K562 (cell line): Measurements from ENCODE around the gene CIB1. TPM values are rescaled to one million over a fixed set of nuclear protein-coding genes. Genes with fewer than 3 reads are reported as not detected.

Source experiments
- ATAC-seq: fragments of 200-7000 bp; cut with Tn5 transposase; 3 replicates; pipeline ENCODE4 v1.9.1; 2020; ENCODE audit warnings: moderate library complexity
- BruUV-seq: library from RNA; stranded (reverse); fragments of 400-500 nt; replicated peaks from 2 replicates; lab custom pipeline; 2021; lab: Mats Ljungman, UMichigan
- CTCF ChIA-PET: fragments of 300-600 bp; formaldehyde crosslinking; extraction: SDS; loops from one replicate; lab custom pipeline; 2021; ENCODE audit warnings: low intra/inter-chr PET ratio; lab: Yijun Ruan, JAX
- POLR2A ChIA-PET: fragments of 300-600, 350-650 bp; sonication (Branson Sonifier 250); formaldehyde crosslinking; extraction: SDS; loops from one replicate; lab custom pipeline; 2021; ENCODE audit warnings: antibody characterized with exemption, inconsistent platforms; lab: Yijun Ruan, JAX
- DNase-seq, 4 experiments: peaks; one replicate each; pipeline versions ENCODE4 v3.0.0 to v3.0.0-alpha.2; 2011 to 2018; ENCODE audit warnings: low spot score in 3 of 4, mixed read lengths in 3 of 4; ENCODE audit errors: extremely low read depth in 1 of 4
- FAIRE-seq: peaks from 2 replicates; lab custom pipeline; 2011; peaks lifted over from hg19 to GRCh38; lab: Jason Lieb, UNC
- H2AFZ ChIP-seq: 2 replicates; pipeline ENCODE4 v1.6.0; 2011; ENCODE audit warnings: low read depth, low read length, control low read depth, inconsistent platforms
- H3K27ac ChIP-seq: fragments of 200-600 bp; 3 replicates; pipeline ENCODE4 v1.8.0; 2011; ENCODE audit warnings: low read depth, mild to moderate bottlenecking, control low read depth, inconsistent platforms, low read length, moderate library complexity, mixed read lengths; ENCODE audit errors: extremely low read depth
- H3K27me3 ChIP-seq, 2 experiments: fragments of 300-600 bp in 1 of 2; 2 replicates in 1 of 2; 3 replicates in 1 of 2; pipeline versions ENCODE4 v1.6.0 to v1.8.0; 2011; ENCODE audit warnings: inconsistent platforms in 2 of 2, low read length in 2 of 2, mild to moderate bottlenecking in 1 of 2, mixed read lengths in 1 of 2, moderate library complexity in 1 of 2; ENCODE audit not compliant: control insufficient read depth in 2 of 2, insufficient read depth in 2 of 2
- H3K36me3 ChIP-seq: fragments of 300-600 bp; 3 replicates; pipeline ENCODE4 v1.8.0; 2011; ENCODE audit warnings: mild to moderate bottlenecking, low read length, inconsistent platforms; ENCODE audit not compliant: control insufficient read depth, insufficient read depth
- H3K4me1 ChIP-seq, 2 experiments: fragments of 200-600 bp in 1 of 2; replicated peaks in 1 of 2; 2 replicates in 1 of 2; 3 replicates in 1 of 2; pipeline versions ENCODE4 v1.5.1 to v1.8.0; 2011; ENCODE audit warnings: inconsistent platforms in 2 of 2, low read length in 2 of 2, mild to moderate bottlenecking in 1 of 2, mixed read lengths in 1 of 2, moderate library complexity in 1 of 2; ENCODE audit not compliant: control insufficient read depth in 2 of 2, insufficient read depth in 2 of 2
- H3K4me2 ChIP-seq: 2 replicates; pipeline ENCODE4 v1.6.1; 2011; ENCODE audit warnings: low read length, control low read depth, inconsistent platforms, mixed read lengths; ENCODE audit not compliant: insufficient read depth
- H3K4me3 ChIP-seq: fragments of 200-600 bp; sonication (generic), shearing (Covaris generic); 2 replicates; pipeline ENCODE4 v1.5.1; 2016; ENCODE audit warnings: control low read depth, inconsistent platforms
- H3K79me2 ChIP-seq: fragments of 200-600 bp; 3 replicates; pipeline ENCODE4 v1.8.0; 2011; ENCODE audit warnings: low read length, inconsistent platforms; ENCODE audit not compliant: control insufficient read depth, insufficient read depth
- H3K9ac ChIP-seq, 2 experiments: 2 replicates each; pipeline versions ENCODE4 v1.6.0 to v1.6.1; 2011; ENCODE audit warnings: low read depth in 2 of 2, low read length in 2 of 2, control low read depth in 1 of 2, inconsistent platforms in 1 of 2, mild to moderate bottlenecking in 1 of 2, mixed read lengths in 1 of 2; ENCODE audit not compliant: insufficient read depth in 1 of 2
- H3K9me1 ChIP-seq: one replicate; pipeline ENCODE4 v1.6.0; 2011; ENCODE audit warnings: inconsistent platforms, mild to moderate bottlenecking, low read length, moderate library complexity; ENCODE audit not compliant: control insufficient read depth, insufficient read depth
- H3K9me3 ChIP-seq: replicated peaks from 2 replicates; pipeline ENCODE4 v1.5.1; 2011; ENCODE audit warnings: low read depth, low read length, inconsistent platforms; ENCODE audit not compliant: control insufficient read depth, insufficient read depth
- H4K20me1 ChIP-seq: replicated peaks from 2 replicates; pipeline ENCODE4 v1.6.1; 2011; ENCODE audit warnings: low read length, inconsistent platforms, mixed read lengths; ENCODE audit not compliant: control insufficient read depth, insufficient read depth
- BMI1 ChIP-seq: fragments of 150-350 bp; IDR thresholded peaks from 2 replicates; pipeline ENCODE4 v1.6.1; 2014; ENCODE audit warnings: low read length
- C11orf30 ChIP-seq: fragments of 450-650 bp; IDR thresholded peaks from 2 replicates; pipeline ENCODE4 v1.6.1; 2016; ENCODE audit warnings: low read depth, mild to moderate bottlenecking
- CHD4 ChIP-seq: fragments of 200-600 bp; sonication (generic); IDR thresholded peaks from 3 replicates; pipeline ENCODE4 v1.6.1; 2012; ENCODE audit warnings: low read depth, mild to moderate bottlenecking, mixed read lengths, low read length, inconsistent platforms; ENCODE audit not compliant: insufficient read depth, insufficient replicate concordance, poor library complexity, severe bottlenecking
- E2F5 ChIP-seq: sonication (generic); formaldehyde crosslinking; IDR thresholded peaks from 2 replicates; pipeline ENCODE4 v1.8.0; 2022; ENCODE audit warnings: mild to moderate bottlenecking, missing genetic modification reagents
- MAFF ChIP-seq: IDR thresholded peaks from 2 replicates; pipeline ENCODE4 v1.6.1; 2012; ENCODE audit warnings: low read length, improper control_type of control experiment
- MAFG ChIP-seq: fragments of 450-650 bp; conservative IDR thresholded peaks from 2 replicates; pipeline ENCODE4 v1.6.1; 2016; ENCODE audit warnings: missing genetic modification characterization, missing compliant biosample characterization
- MCM5 ChIP-seq: fragments of 450-650 bp; IDR thresholded peaks from 2 replicates; pipeline ENCODE4 v1.6.1; 2016; ENCODE audit warnings: low read depth
- NCOA4 ChIP-seq: fragments of 450-650 bp; IDR thresholded peaks from 2 replicates; pipeline ENCODE4 v1.6.1; 2018; ENCODE audit warnings: mild to moderate bottlenecking; ENCODE audit not compliant: partially characterized antibody
- NCOR1 ChIP-seq: fragments of 450-650 bp; IDR thresholded peaks from 2 replicates; pipeline ENCODE4 v1.6.1; 2016; ENCODE audit warnings: mild to moderate bottlenecking, moderate library complexity
- NFE2 ChIP-seq: IDR thresholded peaks from 2 replicates; pipeline ENCODE4 v1.6.1; 2014; ENCODE audit warnings: antibody characterized with exemption, low read depth
- PHF8 ChIP-seq: fragments of 200-600 bp; sonication (generic); IDR thresholded peaks from 2 replicates; pipeline ENCODE4 v1.6.1; 2012; ENCODE audit warnings: mixed run types, mild to moderate bottlenecking, inconsistent platforms, low read length, moderate library complexity, borderline replicate concordance
- SFPQ ChIP-seq: fragments of 200-400 bp; formaldehyde crosslinking; IDR thresholded peaks from 2 replicates; pipeline ENCODE4 v1.6.1; 2017; ENCODE audit warnings: mild to moderate bottlenecking, low read depth, low read length, moderate library complexity
- SMAD1 ChIP-seq: fragments of 150-350 bp; IDR thresholded peaks from 2 replicates; pipeline ENCODE4 v1.6.1; 2014; ENCODE audit warnings: low read length, low read depth; ENCODE audit not compliant: partially characterized antibody
- STAT5A ChIP-seq: IDR thresholded peaks from 2 replicates; pipeline ENCODE4 v1.6.1; 2012; ENCODE audit warnings: low read length, inconsistent platforms, borderline replicate concordance
- ZBTB11 ChIP-seq, 3 experiments: fragments of 200-800 bp in 1 of 3; fragments of 250-450 bp in 1 of 3; fragments of 450-650 bp in 1 of 3; sonication (Bioruptor Pico) in 1 of 3; sonication (Bioruptor generic) in 1 of 3; formaldehyde crosslinking in 1 of 3; IDR thresholded peaks; 2 replicates each; pipeline versions ENCODE4 v1.6.1 to v1.8.0; 2016 to 2022; ENCODE audit warnings: mild to moderate bottlenecking in 2 of 3, missing genetic modification characterization in 2 of 3, missing compliant biosample characterization in 1 of 3, moderate library complexity in 1 of 3
- ZNF699 ChIP-seq: fragments of 250-450 bp; sonication (Bioruptor Pico); IDR thresholded peaks from 2 replicates; pipeline ENCODE4 v1.8.0; 2021; ENCODE audit warnings: mild to moderate bottlenecking, moderate library complexity; ENCODE audit not compliant: insufficient replicate concordance
- ZNF764 ChIP-seq: fragments of 250-450 bp; sonication (Bioruptor Pico); IDR thresholded peaks from 2 replicates; pipeline ENCODE4 v1.4.0; 2020; ENCODE audit warnings: low read depth, mild to moderate bottlenecking, moderate library complexity
- WGBS: fragments of 100-300 bp; shearing (Covaris generic); methylation state at CpG from one replicate; pipeline ENCODE4 v1.1.6; 2016; ENCODE audit warnings: low coverage, mixed read lengths; ENCODE audit not compliant: insufficient coverage; ENCODE audit errors: missing lambda C conversion rate; 5-methylcytosine and 5-hydroxymethylcytosine counted together
- in situ Hi-C: fragments of 300-500 bp; cut with MboI; formaldehyde crosslinking; loops from 4 replicates; pipeline ENCODE4 v1.15.0; 2018; ENCODE audit warnings: inconsistent platforms, mixed read lengths
- intact Hi-C: fragments of 100-400 bp; cut with micrococcal nuclease; formaldehyde crosslinking; loops from 2 replicates; pipeline ENCODE4 v1.14.2; 2022
- polyA plus RNA-seq, 8 experiments: library from polyadenylated mRNA; depleted of rRNA in 4 of 8; stranded (reverse) in 5 of 8; unstranded in 3 of 8; fragments of >200 nt; fragmentation: Nextera tagmentation in 2 of 8; fragmentation: Illumina TruSeq in 1 of 8; extraction: Ambion mirVana in 2 of 8; extraction: Trizol in 1 of 8; gene quantifications; 2 replicates each; pipeline versions ENCODE4 v1.2.1 to v1.2.3, GENCODE V29; 2011 to 2014; ENCODE audit warnings: inconsistent platforms in 1 of 8, missing spikeins in 1 of 8
- total RNA-seq, 7 experiments: library from RNA; depleted of rRNA in 6 of 7; stranded (reverse); fragments of >200 nt in 6 of 7; fragmentation: Illumina TruSeq in 2 of 7; extraction: Trizol in 2 of 7; gene quantifications; 2 replicates each; pipeline versions ENCODE4 v1.2.1 to v1.2.3, GENCODE V29; 2011 to 2021; ENCODE audit warnings: low replicate concordance in 1 of 7

CIB1 gene
- total and polyA plus RNA-seq, 9 of the 15 experiments (the other 6 are each of a cell fraction or from before 2014, with no cell fraction given): 14.9 to 136 (median 64.5) TPM

DNA sequence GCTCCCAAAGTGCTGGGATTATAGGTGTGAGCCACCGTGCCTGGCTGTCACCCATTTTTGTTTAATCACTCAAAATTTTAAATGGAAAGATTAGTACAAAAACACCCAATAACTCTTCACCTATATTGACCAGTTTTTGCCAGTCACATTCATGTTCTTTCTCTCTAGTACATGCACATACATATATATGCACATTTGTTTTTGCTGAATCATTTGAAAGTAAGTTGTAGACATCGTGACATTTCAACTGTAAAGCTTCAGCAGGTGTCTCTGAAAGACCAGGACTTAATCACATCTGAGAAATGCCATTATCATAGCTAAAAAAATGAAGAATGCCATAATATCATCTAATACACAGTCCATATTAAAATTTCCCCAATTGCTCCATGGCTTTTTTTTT, 39.1 kb downstream of the CIB1 start:
- Histone ChIP-seq H2AFZ (no peak overlapping the region), H3K36me3 (peaks cover 41% of the 10 kb centered on the region; the same call in 2 of the 3 replicates), H3K27ac (no peak overlapping the region), H3K79me2 (peaks cover 53% of the 10 kb centered on the region), H3K4me1 (peaks cover 37 to 38% of the 10 kb centered on the region in 2 experiments), H3K9ac (no peak overlapping the region), H3K9me3 (no peaks in the 10 kb centered on the region), H3K4me3 (no peak overlapping the region), H3K9me1 (no peaks in the 10 kb centered on the region), H3K4me2 (no peak overlapping the region), H4K20me1 (0 out of 2 replicates have a peak, but pooled peaks cover 4% of the 10 kb centered on the region), H3K27me3 (no peaks in the 10 kb centered on the region)
- ChIA-PET POLR2A (interaction anchor here (0.6 to 1.2 kb wide), 2 partner anchors 11 to 23 kb away, joined by 3 to 4 read pairs; no protein-coding TSS in a partner anchor), CTCF (no interaction called here)
- 49% methylated on average over 2 of the region's 2 CpGs for WGBS
- ATAC-seq: no peak
- BruUV-seq: no TSS peak
- intact Hi-C loops (no loop called here), in situ Hi-C loops (no loop called here)
- FAIRE-seq: no peak
- no peak for DNase-seq
- TF ChIP-seq NFE2 (peak; percentile 69), E2F5 (CRISPR knock-in tag) (no peak), C11orf30 (peak; percentile 80), ZNF699 (CRISPR knock-in tag) (no peak), NCOA4 (no peak), BMI1 (no peak), PHF8 (no peak), NCOR1 (no peak), SFPQ (no peak), ZNF764 (CRISPR knock-in tag) (no peak), ZBTB11 (CRISPR knock-in tag; IDR thresholded peaks at IDR 0.05) (no peak), MCM5 (no peak), STAT5A (no peak), MAFF (peak; percentile 54; the same call in 1 of the 2 replicates), CHD4 (no peak), MAFG (tag) (peak; percentile 81), SMAD1 (no peak)
